Activated CD8-positive, alpha-beta memory T cell treated with anti-CD3 and anti-CD28 coated beads for 36 hours (primary cell): ENCODE measurements around the gene MBNL2. TPM values are rescaled to one million over a fixed set of nuclear protein-coding genes. Genes with fewer than 3 reads are reported as not detected.

ENCODE experiments used
- CTCF ChIA-PET: fragments of 350-600 bp; sonication (Branson Sonifier 250); formaldehyde crosslinking; loops from one replicate; lab custom pipeline; 2021; ENCODE audit warnings: antibody characterized with exemption; lab: Charles Lee
- POLR2A ChIA-PET: fragments of 350-600 bp; sonication (Branson Sonifier 250); formaldehyde crosslinking; loops from one replicate; lab custom pipeline; 2021; ENCODE audit warnings: antibody characterized with exemption; lab: Charles Lee
- total RNA-seq, 2 experiments: library from RNA; stranded (reverse); gene quantifications; one replicate each; pipeline ENCODE4 v1.2.3, GENCODE V29; 2021

The MBNL2 gene
- total RNA-seq, 2 experiments from 2014 or later, result 16.9 to 17.6 TPM

DNA sequence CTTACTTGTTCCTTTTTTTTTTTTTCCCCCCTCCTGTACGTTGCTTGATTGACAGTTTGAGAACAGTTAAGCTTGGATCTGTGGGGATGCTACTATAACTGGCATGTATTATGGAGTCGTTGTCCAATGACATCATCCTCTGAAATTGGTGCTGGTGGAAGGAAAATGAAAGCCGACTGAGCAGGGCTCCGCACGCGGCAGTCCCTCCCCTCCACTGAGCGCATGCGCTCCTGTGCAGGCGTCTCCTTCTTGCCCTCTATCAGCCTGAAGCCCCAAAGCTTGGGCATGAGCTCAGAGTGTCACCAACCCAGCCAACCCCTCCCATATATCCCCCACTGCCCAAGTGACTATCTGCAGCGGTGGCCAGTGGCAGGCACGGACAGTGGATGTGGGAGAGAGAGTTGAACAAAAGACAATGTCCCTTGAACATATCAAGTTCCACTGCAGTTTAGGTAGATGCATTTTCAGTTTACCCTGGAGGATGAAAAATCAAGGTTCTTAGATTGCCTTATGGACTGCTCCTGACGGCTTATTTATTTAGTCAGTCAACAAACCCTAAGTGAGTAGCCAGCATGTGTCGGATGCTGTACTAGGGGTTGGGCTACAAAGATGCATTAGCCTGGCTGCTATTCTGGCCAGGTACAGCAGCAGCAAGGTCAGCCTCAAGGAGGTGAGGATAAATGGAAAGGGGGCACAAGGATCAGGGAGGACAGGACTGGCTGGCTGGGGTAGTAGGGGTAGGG, 20.8 kb downstream of the MBNL2 start:
- CTCF ChIA-PET, result no interaction called here

DNA sequence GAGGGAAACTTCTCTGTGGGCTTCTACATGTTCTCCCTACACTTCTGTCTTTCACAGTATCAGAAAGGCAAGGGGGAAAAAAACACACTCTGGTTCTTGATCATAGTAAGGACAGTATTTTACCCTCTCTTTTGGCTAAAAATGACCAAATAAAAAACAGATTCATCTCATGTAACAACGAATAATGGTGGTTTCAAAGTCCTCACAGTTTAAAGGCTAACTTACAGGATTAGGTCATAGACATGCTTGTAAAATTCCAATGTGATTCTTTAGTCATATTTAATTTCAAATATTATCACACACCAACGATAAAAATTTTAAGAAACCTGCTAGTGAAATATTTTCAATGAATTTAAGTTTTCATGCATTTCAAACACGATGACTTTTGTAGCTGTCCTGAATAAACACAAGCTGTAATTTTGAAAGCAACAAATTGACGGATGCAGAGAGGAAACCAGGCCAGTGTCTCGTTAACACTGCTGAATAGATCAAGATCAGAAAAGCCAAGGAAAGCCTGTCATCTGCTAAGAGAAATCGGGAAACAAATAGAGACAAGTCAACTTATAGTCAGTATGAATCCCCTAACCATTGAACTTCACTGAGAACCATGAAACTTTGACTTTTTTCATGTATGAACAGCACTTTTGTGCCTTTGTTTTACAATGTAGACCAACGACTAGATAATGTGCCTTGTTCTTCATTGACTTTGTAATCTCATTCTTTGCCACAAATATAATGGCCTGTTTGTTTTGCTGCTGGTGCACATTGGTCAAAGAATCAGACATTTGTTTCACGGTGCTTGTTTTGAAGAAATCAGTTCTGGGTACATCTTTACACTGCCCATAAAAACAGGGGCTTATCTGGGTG, 22.0 kb downstream of the MBNL2 start:
- CTCF ChIA-PET, result no interaction called here
- POLR2A ChIA-PET, result no interaction called here

More for the DNA sequence above, 20.8 kb downstream of the MBNL2 start:
- POLR2A ChIA-PET, result no interaction called here

DNA sequence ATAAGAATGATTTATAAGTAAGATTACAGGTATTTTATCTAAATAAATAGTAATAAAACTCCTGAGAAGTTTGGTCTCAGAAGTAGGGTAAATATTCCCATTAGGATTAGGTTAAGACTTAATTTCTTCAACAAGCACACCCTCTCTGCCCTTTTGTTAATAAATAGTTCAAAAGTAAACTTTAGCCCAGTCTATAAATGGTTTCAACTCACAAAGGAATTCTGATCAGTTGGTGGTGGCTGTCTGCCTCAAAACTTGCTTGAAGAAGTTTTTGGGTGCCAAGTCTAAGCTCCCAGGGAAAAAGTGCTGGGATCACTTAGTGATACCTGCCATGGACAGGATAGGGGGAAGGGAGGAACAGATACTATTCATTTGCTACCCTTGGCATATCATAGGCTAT, 22.9 kb downstream of the MBNL2 start:
- POLR2A ChIA-PET, result no interaction called here
- CTCF ChIA-PET, result no interaction called here

DNA sequence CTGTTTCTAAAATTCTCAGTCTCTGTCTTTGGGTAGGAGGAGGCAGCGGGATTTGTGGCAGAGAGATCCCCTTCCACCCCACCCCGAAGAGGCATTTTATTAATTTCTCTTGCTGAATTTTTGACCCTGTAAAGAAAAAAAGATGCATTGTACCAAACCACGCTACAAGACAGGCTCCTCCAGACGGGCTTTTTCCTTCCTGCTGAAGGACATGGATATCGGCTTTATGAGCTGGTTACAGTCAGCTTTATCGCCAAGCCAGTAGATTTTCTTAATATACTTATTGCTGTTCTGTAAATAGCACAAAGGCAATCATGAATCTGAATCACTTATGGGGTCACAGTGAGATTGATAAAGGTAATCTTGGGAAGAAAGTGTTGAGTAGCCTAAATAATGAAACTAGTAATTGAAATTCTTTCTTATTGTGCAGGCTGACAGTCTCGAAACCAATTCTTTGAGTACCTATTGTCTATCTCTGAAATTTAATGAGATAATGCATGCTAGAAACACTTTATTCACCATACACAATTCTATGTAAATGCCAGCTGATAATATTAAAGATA, 24.5 kb downstream of the MBNL2 start:
- ChIA-PET CTCF (no interaction called here), POLR2A (no interaction called here)

DNA sequence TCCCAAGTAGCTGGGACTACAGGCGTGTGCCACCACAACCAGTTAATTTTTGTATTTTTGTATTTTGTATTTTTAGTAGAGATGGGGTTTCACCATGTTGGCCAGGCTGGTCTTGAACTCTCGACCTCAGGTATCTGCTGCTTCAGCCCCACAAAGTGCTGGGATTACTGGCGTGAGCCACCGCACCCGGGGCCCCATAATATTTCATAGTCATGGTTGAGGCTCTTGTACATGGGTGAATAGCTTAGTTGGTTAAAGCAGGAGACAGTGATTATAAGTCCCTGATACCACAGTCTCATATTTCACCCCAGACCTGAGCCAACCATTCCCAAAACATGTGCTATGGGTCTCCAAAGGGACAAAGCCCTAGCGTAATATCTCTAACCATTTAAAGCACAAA, 26.1 kb downstream of the MBNL2 start:
- POLR2A ChIA-PET, result no interaction called here
- CTCF ChIA-PET, result no interaction called here

DNA sequence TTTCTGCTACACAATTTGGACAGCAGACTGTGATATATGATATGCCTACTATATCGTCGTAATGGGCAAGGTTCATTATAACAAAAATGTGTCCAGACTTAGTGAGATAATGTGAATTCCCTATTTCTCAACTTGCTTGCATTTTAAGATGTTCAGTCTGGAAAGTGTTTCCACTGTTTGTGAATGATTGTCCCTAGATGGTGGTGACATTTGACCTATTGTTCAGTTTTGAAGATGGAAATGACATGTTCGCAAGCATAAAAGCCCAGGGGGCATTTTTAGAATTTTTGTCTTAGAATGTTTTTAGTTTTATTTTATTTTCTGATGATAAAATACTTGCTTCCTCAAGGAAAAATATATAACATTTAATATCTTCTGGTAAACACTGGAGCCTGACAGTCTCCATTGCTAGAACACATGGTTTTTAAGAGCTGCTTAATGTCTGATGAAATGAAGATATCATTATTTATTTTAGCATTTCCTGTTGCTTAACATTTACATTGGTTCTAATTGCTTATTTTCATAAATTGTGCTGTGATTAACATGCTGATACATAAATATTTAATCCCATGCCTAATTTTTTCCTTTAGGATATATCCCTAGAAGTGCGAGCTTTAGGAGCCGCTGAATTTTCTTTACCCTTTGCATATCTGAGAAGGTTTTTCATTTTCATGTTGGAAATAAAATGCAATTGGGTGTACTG, 27.1 kb downstream of the MBNL2 start:
- ChIA-PET POLR2A (no interaction called here), CTCF (interaction anchor here (0.9 kb wide), 1 partner anchor 17 kb away, joined by 3 read pairs; no protein-coding TSS in a partner anchor)

DNA sequence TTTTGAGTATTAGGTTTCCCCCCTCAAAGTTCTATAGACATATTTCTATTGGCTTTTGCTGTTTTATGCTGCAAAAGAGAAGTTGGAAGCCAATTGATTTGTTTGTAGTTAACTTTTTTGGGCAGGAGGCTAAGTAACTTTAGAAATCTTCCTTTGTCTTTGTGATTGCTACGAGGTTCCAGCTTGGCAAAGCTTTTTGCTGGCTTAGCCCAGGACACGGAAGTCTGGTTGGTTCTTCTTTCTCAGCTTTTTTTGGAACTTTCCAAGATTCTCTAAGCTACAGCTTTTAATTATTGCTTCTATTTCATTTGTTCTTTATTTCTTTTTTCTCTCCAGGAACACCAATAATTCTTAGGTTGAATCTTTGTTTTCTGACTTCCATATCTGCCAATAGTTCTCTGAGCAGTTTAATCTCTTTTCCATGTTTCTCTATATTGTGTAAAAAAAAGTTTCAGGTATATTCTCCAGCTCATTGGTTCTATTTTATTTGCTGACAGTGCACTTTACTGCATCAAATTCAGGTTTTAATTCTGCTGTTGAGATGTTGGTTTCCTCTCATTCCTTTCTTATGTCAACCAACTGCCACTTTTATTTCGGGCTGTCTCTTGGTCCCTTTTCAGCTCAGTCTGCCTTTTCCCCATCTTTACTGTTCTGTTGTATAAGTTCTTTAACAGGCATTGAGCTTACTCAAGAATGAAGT, 27.8 kb downstream of the MBNL2 start:
- CTCF ChIA-PET, result interaction anchor here (0.9 kb wide), 1 partner anchor 18 kb away, joined by 3 read pairs; no protein-coding TSS in a partner anchor
- POLR2A ChIA-PET, result no interaction called here

DNA sequence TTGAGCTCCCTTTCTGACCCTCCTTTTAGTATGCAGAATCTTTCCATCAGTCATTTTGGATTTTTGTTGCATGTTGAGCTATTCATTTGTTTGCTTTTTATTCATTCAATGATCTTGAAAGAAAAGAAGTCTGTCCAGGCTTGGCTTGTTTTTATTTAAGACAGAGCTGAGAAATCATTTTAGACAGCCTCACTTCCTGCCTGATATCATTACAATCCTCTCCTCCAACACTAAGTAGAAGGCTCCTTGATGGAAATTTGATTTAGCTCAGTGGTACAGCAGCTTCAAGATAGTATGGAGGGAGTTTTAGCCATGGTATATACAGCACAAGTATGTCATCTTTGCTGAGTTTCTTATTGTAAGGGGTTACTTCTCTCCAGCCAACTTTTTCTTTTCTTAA, 28.4 kb downstream of the MBNL2 start:
- CTCF ChIA-PET, result interaction anchor here (0.9 kb wide), 1 partner anchor 18 kb away, joined by 3 read pairs; no protein-coding TSS in a partner anchor
- POLR2A ChIA-PET, result no interaction called here

DNA sequence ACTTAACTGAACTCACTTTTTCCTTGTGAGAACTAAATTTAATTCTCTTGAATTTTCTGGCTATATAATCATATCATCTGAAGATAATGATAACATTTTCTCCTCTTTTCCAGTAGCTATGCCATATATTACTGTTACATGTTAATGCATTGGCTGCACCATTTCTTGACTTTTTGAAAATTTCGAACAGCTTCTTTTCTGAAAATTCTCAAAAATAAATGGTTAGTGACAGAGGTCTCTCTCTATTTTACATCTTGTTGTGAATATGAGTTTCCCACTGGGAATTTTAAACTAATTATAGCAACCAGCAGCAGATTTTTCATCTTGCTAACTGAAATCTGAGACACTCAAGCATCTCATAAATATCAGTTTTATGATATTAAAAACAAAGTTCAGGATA, 30.6 kb downstream of the MBNL2 start:
- CTCF ChIA-PET, result interaction anchor here (0.6 kb wide), 1 partner anchor 1315 kb away, joined by 4 read pairs; no protein-coding TSS in a partner anchor
- POLR2A ChIA-PET, result no interaction called here

DNA sequence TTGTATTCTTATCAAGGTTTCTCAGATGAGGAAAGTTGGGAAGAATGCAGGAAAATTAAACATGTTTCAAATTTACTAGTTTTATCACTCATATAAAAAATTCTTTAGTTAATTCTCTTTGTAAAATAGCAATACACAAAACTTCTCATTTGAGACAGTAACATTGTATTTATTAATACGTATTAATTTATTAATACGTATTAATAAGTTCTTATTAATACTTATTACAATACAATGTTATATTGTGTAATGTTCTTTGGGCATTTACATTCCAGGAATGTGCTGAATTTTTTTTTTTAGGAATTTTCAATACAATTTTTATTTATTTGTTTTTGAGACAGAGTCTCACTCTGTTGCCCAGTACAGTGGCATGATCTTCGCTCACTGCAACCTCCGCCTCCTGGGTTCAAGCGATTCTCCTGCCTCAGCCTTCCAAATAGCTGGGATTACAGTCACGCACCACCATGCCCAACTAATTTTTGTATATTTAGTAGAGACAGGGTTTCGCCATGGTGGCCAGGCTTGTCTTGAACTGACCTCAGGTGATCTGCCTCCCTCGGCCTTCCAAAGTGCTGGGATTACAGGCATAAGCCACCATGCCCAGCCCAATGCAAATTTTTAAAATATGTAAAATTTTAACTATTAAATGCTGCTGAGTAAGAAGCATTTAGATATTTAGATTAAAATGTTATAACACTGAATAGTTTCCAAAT, 31.6 kb downstream of the MBNL2 start:
- POLR2A ChIA-PET, result no interaction called here
- CTCF ChIA-PET, result no interaction called here

DNA sequence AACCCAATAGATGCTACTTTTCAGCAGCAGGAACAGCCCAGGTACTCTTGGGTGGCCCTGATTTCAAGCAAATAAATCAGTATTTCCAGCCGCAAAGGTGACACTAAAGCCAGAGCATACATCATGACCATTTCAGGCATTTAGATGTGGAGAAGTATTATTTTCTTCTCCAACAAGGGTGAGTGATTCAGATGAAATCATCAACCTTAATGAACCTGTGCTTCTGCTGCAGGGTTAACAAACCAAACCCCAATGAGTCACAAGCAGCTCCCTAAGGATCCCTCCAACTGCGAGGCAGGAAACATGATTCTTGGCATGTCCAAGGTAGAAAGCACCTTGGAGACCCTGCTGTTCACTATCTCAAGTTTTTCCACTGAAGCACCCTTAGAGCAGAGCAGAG, 32.7 kb downstream of the MBNL2 start:
- POLR2A ChIA-PET, result interaction anchor here (0.6 to 1.0 kb wide), 2 partner anchors 33 to 79 kb away, joined by 3 to 5 read pairs; partner anchors contain the start of gene MBNL2
- CTCF ChIA-PET, result interaction anchor here (1.0 to 1.5 kb wide), 2 partner anchors 29 to 144 kb away, joined by 4 read pairs; no protein-coding TSS in a partner anchor

DNA sequence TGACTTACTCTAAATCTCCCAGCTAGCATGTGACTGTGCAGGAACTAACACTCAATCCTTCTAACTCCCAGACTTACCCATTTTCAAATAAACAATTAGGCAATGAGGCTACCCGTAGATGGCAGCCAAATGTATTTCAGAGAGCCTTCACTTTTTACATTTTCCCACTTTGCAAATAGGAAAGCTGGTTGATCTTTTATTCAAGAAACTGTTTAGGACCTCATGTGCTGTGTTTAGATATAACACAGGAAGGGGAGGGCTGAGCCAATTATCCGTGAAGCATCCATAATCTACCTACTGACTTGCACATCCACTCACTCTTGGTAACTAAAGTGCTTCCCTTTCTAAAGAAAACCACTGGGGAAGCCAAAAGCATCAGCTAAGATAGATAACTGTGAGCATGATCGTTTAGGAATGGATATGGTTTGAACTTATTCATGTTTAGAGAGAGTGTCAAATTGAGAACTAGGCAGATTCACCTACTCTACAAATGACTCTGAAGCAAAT, 33.4 kb downstream of the MBNL2 start:
- POLR2A ChIA-PET, result interaction anchor here (1.0 kb wide), 1 partner anchor 34 kb away, joined by 3 read pairs; the partner anchor contains the start of gene MBNL2
- CTCF ChIA-PET, result interaction anchor here (0.7 to 1.5 kb wide), 3 partner anchors 30 to 145 kb away, joined by 3 to 4 read pairs (median 4); no protein-coding TSS in a partner anchor

DNA sequence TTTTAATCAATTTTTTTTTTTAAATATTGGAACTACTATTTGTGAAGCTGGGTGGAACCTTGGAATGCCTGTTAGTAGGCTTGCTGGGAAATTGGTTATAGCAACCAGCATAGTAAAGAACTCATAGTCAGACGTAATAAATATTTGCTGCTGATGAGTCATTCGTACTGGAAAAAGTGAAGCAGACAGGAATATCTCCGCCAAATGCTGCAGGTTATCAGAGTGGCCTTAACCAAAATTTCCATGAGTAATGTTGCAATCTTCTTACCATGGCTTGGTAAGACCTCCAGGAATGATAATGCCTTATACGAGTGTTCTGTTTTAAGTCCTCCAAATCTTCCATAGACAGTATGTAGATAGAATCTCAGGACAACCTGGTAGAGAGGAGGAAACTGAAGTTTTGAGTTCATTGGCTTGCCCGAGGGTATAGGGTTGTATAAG, 34.2 kb downstream of the MBNL2 start:
- ChIA-PET POLR2A (interaction anchor here (1.1 kb wide), 1 partner anchor 29 kb away, joined by 9 read pairs; no protein-coding TSS in a partner anchor), CTCF (interaction anchor here (1.2 kb wide), 1 partner anchor 31 kb away, joined by 3 read pairs; no protein-coding TSS in a partner anchor)

DNA sequence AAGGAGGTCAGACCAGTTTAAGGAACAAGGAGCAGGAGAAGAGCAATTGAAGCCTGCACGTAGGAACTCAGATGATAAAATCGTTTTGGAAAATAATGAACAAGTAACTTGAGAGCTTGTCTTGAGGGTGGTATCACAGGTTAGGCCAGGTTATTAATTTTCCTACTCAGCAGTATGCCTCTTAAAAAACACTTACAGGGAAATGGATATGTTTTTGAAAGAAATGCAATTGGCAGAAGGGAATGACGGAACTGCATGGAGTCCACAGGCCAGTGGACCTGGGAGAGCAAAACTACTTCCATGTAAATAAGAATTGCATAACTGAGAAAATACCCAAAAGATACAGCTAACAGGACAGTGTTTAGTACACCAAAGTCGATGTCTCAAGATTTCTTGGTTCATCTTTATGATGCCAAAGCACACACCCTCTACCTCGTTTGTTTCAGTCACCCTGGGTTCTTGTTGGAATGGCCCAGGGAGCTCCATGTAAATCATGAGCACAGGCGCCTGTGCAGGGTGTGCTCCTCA, 35.2 kb downstream of the MBNL2 start:
- ChIA-PET CTCF (interaction anchor here (0.7 to 1.2 kb wide), 2 partner anchors 31 to 32 kb away, joined by 3 read pairs; no protein-coding TSS in a partner anchor), POLR2A (interaction anchor here (1.1 to 1.6 kb wide), 2 partner anchors 30 to 34 kb away, joined by 5 to 9 read pairs; no protein-coding TSS in a partner anchor)

DNA sequence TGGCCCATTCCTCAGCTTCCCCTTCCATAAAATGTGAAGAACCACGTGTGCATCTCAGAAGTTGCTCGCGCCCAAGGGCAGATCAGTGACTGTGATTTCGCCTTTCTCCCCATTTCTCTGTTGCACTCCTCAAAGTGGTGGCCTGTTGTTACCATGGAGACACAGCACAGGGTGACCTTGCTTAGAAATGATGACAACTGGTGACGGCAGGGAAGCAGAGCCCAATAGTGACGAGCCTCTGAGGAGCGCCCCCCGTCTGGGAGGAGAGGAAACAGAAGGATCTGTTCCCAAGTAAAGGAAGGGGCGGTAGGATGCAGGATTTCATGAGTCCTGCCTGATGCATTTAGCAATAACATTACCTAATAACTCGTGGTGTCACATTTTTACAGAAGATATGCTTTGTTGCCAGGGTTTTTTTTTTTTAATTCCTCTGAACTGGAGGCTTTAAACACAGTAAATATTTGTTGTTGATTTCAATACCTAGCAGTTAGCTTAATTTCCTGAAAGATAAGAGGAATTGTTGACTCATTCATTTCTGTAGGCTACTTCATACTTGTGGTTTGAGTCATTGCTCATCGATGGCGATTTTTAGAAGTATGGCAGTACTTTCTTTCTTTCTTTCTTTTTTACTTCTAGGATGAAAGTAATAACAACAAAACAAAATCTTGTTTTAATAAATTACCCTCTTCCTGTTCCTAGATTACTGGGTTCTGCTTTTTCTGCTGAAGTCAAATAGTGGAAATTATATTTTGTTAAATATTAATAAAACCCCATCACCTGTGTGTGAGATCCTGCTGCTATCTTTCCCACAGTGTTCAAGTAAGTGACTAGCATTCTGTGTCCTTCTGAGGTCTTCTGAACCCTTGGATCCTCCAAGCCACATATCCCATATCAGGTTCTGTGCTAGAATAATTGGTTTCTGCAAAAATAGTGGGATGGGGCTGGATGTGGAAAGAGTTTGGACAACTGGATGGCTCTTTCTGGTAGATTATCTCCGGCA, 36.0 kb downstream of the MBNL2 start:
- ChIA-PET POLR2A (interaction anchor here (1.6 kb wide), 1 partner anchor 35 kb away, joined by 5 read pairs; no protein-coding TSS in a partner anchor), CTCF (interaction anchor here (0.7 to 1.0 kb wide), 2 partner anchors 31 to 33 kb away, joined by 3 read pairs; no protein-coding TSS in a partner anchor)
